Neural cell (in vitro differentiated cells): ENCODE results near the gene ARHGAP9.
"Not testable (repeated sequence)": the region's sequence is repeated elsewhere in the genome, so short reads cannot be mapped to it uniquely, and the experiment has no call there.

Experiments used
- EP300 ChIP-seq: fragments of 450-650 bp; conservative IDR thresholded peaks from 2 replicates; pipeline ENCODE4 v1.6.1; 2014; ENCODE audit warnings: antibody characterized with exemption, mild to moderate bottlenecking, moderate library complexity; ENCODE audit not compliant: poor library complexity, severe bottlenecking
- RAD21 ChIP-seq: fragments of 450-650 bp; conservative IDR thresholded peaks from 2 replicates; pipeline ENCODE4 v1.6.1; 2014; ENCODE audit warnings: antibody characterized with exemption, mild to moderate bottlenecking, moderate library complexity
- TAF1 ChIP-seq: IDR thresholded peaks from 2 replicates; pipeline ENCODE4 v1.6.1; 2012; ENCODE audit warnings: low read depth
- TF ChIP-seq, protein P1 (sequence below): fragments of 450-650 bp; IDR thresholded peaks from 2 replicates; pipeline ENCODE4 v1.5.1; 2014; ENCODE audit warnings: antibody characterized with exemption, mild to moderate bottlenecking, moderate library complexity; ENCODE audit not compliant: poor library complexity, severe bottlenecking
- TF ChIP-seq, protein P2 (sequence below): IDR thresholded peaks from 2 replicates; pipeline ENCODE4 v1.6.1; 2012; ENCODE audit warnings: borderline replicate concordance

DNA sequence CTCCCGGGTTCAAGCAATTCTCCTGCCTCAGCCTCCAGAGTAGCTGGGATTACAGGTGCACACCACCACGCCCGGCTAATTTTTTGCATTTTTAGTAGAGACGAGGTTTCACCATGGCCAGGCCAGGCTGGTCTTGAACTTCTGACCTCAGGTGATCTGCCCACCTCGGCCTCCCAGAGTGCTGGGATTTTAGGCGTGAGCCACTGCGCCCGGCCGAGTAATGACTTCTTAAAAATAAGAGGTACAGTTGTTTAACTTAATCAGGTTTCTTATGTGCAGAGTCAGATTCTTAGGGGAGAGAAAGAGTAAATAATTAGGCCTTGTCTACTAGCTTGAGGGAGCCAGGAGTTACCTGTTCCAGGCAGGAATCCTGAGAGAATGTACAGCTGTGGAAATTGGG lies 34.6 kb upstream of the ARHGAP9 start:
- TF ChIP-seq, protein P1, sequence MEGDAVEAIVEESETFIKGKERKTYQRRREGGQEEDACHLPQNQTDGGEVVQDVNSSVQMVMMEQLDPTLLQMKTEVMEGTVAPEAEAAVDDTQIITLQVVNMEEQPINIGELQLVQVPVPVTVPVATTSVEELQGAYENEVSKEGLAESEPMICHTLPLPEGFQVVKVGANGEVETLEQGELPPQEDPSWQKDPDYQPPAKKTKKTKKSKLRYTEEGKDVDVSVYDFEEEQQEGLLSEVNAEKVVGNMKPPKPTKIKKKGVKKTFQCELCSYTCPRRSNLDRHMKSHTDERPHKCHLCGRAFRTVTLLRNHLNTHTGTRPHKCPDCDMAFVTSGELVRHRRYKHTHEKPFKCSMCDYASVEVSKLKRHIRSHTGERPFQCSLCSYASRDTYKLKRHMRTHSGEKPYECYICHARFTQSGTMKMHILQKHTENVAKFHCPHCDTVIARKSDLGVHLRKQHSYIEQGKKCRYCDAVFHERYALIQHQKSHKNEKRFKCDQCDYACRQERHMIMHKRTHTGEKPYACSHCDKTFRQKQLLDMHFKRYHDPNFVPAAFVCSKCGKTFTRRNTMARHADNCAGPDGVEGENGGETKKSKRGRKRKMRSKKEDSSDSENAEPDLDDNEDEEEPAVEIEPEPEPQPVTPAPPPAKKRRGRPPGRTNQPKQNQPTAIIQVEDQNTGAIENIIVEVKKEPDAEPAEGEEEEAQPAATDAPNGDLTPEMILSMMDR: not testable (repeated sequence)
- TF ChIP-seq EP300, RAD21, TAF1: not testable (repeated sequence)
- TF ChIP-seq, protein P2, sequence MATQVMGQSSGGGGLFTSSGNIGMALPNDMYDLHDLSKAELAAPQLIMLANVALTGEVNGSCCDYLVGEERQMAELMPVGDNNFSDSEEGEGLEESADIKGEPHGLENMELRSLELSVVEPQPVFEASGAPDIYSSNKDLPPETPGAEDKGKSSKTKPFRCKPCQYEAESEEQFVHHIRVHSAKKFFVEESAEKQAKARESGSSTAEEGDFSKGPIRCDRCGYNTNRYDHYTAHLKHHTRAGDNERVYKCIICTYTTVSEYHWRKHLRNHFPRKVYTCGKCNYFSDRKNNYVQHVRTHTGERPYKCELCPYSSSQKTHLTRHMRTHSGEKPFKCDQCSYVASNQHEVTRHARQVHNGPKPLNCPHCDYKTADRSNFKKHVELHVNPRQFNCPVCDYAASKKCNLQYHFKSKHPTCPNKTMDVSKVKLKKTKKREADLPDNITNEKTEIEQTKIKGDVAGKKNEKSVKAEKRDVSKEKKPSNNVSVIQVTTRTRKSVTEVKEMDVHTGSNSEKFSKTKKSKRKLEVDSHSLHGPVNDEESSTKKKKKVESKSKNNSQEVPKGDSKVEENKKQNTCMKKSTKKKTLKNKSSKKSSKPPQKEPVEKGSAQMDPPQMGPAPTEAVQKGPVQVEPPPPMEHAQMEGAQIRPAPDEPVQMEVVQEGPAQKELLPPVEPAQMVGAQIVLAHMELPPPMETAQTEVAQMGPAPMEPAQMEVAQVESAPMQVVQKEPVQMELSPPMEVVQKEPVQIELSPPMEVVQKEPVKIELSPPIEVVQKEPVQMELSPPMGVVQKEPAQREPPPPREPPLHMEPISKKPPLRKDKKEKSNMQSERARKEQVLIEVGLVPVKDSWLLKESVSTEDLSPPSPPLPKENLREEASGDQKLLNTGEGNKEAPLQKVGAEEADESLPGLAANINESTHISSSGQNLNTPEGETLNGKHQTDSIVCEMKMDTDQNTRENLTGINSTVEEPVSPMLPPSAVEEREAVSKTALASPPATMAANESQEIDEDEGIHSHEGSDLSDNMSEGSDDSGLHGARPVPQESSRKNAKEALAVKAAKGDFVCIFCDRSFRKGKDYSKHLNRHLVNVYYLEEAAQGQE: not testable (repeated sequence)
